HG02642 (cell line): Measurements from ENCODE around the gene IL21R.
"Not testable (repeated sequence)": the region's sequence is repeated elsewhere in the genome, so short reads cannot be mapped to it uniquely, and the experiment has no call there.

Experiments
- ATAC-seq: cut with Tn5 transposase; IDR thresholded peaks from one replicate; pipeline ENCODE4 v1.9.1; 2021; ENCODE audit warnings: mild to moderate bottlenecking; ENCODE audit not compliant: unreplicated experiment, poor library complexity

IL21R gene

GRCh38 chr16:27374221-27374803 lies 27.7 kb upstream of the IL21R start:
- ATAC-seq: peak; percentile 35

DNA sequence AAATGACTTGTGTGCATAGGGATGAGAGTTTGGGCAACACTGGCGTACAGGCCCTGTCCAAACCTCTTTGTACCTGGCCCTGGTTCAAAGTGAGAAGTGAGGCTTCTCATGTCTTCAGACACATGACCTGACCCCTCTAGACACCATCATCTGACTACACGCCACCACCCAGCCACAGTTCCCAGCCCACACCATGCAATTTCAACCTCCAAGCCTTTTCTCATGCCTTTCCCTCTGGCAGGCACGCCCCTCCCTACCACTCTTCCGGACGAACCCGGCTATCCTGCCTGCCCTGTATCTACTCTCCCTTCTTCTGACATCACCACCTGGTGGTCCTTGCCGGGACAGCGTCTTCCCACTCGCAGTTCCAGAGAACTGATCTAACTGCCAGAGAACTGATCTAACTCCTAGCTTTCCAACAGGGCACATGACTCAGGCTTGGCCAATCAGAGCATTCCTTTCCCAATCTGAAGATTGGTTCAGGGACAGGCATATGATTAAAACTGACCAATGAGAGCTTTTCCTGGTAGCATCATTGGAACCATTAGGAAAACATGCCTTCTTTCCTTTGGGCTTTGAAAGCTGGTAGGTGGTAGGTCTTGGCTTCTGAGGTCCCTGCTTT lies 27.1 kb upstream of the IL21R start:
- peak; percentile 49 for ATAC-seq

DNA sequence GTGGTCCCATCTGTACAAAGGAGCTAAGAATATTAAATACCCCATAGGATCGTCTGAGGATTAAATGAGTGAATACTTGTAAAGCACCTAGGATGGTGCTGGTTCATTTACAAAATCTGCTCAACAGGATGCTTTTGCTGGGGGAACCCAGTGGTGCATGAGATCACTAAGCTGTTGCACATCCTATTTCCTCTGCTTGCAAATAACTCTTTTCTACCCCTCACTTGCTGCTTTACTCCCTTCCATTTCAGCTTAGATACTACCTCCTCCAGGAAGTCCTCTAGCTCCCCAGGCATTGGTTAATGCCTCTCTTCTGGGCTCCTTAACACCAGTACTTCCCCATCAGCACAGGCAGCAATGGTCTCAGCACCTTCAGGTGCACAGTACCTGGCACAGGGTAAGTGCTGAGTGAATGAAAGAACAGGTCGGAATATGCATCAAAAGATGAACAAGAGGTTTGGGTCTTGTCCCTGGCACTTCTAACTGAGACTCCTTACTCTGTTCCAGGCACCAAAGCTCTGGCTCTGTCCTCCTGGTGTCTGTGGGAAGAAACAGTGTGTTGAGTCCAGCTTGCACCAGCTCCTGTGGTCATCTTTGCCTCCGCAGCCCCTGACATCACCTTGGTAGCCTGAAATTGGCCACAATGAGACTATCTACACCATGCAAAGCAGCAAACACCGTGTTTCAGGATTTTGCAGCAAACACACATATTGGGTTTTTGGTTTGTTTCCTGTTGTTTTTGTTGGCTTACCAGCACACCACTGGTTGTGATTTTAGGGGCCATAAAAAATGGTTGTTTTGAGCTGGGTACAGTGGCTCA lies 24.1 kb upstream of the IL21R start:
- no peak for ATAC-seq

DNA sequence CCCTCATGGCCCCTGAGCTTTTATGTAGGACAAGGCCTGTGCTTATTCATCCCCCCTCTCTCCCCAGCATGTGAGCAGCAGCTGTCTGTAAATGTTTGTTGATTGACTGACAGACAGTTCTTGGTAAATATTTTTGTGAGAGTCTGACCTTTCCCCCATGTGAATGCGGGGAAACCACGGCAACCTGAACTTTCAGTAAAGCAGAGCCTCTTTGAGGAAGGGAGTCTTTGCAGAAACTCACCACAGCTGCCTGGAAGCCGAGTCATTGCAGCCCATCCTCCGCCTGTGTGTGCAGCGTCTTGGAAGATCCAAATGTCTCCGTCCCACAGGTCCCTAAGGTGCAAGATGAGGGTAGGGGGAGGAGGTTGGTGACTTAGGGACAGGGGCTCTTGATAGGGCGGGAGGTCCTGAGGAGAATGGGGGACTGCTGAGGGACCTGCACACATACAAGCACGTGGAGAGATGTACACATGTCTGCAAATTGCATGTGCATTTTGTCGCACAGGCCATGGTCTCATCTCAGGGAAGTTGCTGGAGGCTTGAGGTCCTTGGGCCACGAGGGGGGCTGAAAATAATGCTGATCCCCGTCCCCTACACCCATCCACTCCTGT lies 23.0 kb upstream of the IL21R start:
- ATAC-seq: no peak

DNA sequence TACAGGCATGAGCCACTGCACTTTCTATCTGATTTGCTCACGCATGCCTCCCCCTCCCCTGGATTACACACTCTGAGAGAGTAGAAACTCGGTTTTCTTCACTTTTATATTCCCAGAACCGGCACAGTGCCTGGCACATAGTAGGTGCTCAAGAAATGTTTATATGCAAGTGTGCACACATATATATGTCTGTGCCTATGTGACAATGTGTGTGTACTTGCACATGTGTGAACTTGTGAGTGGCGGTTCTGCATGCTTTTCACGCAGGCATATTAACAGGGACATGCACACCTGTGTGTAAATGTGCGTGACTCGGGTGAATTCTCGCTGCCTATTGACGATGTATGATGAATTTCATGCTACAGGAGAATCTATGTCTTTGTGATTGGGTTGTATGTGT lies 22.1 kb upstream of the IL21R start:
- ATAC-seq: no peak

- no peak for ATAC-seq
Measured at GRCh38 chr16:27381236-27381635, 20.7 kb upstream of the IL21R start.

- no peak for ATAC-seq
Measured at GRCh38 chr16:27381974-27382855, 19.8 kb upstream of the IL21R start.

DNA sequence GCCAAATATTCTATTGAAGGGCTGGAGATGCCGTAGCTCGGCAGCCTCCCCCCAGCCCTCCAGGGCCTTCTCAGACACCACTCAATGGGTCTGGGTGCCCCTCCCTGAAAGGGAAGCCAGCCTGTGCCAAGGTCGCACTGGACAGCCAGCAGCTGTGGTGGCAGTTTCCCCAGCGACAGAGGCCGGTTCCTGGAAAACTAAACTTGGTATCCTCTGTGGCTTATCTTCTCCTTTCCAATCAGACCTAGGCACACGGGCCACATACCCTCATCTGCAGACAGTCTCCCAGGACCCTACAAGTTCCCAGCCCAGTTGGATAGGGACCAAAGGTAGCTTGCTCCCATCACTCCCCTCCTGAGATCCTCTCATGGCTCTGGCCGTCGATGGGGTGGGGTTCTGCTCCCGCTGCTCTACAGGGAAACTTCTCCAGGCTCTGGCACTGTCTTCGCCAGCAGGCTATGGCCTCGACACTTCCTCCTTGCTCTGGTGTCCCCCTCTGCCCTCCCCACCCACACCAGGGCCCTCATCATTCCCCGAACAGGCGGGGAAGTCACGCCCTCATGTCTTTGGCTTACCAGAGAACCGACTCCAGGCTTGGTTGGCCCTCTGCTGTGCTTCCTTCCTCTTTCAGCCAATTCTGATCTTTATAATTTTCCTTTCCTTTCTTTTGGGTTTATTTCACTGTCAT lies 18.3 kb upstream of the IL21R start:
- no peak for ATAC-seq

DNA sequence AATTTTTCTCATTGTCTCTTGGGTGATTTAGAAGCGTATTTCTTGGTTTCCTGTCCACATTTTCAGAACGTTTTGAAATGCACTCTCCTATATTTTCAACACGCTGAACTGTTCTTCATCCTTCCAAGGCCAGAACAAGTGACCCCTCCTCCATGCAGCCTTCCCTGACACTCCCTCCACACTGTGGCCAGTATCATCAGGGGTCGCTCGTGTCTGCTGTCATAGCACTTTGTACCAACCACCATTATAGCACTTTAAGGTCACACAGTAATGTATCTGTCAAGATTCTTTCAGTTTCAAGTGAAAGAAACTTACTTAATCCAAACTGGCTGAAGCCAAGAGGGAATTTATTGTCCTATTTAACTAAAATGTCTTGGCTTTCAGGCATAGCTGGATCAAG lies 17.5 kb upstream of the IL21R start:
- no peak for ATAC-seq

DNA sequence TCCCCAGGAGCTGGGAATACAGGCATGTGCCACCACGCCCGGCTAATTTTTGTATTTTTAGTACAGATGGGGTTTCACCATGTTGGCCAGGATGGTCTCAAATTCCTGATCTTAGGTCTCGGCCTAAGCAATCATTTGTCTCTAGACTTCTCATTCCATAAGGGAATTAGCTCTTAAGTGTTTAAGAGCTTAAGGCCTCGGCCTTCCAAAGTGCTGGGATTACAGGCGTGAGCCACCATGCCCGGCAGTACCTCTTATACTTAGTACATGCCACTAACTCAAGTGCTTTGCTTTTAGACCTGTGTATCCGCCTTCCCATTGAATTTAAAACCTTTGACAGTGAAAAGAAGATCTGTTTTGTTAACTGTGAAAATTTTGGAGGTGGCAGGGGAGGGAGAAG lies 16.6 kb upstream of the IL21R start:
- ATAC-seq: no peak

DNA sequence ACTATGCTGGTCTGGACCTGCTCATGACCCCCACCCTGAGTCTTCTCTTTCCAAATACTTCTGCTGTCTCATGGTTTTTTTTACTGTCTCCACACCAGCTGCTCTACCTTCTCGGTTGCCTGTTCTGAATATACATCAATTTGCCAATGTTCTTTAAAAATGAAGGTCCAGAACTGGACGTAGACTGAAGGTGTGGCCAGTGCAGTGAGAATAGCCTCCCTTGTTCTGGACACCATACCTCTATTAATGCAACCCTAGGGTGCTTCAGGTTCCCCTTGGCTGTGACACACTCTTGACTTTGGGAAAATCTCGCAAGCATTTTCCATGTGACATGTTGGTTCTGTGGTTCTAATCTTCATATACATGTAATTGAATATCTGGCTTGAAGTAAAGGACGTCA lies 15.3 kb upstream of the IL21R start:
- ATAC-seq: no peak

DNA sequence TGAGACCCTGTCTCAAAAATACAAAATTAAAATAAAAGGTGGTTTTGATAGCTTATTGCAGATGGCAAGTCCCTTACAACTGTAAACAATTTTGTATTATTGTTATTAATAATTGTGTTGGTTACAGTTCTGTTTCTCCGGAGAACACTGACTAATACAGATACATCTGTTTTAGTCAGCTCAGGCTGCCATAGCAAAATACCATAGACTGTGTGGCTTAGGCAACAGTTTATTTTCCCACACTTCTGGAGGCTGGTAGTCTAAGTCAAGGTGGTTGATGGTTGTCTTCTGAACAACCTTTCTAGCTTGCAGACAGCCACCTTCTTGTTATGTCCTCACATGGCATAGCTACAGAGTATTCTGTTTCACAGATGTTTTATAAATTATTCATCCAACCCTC lies 14.2 kb upstream of the IL21R start:
- ATAC-seq: peak; percentile 78

DNA sequence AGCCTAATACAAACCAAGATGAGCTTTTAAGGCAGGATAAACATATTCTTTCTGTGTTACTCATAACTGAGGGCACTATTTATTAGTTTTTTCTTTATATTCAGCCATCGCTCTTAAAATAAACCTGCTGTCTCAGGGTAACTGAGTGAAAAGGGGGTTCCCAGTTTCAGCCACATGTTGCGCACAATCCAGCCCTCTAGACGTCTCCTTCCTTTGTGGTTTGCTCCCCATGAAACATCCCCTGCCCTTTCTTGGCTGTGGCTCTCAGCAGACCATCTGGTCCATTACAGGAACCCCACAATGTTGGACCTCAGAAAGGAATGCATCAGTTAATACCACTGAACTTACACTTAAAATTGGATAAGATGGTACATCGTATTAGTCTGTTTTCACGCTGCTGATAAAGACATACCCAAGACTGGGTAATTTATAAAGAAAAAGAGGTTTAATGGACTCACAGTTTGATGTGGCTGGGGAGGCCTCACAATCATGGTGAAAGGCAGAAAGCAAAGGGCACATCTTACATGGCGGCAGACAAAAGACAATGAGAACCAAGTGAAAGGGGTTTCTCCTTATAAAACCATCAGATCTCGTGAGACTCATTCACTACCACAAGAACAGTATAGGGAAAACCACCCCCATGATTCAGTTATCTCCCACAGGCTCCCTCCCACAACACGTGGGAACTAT lies 12.6 kb upstream of the IL21R start:
- no peak for ATAC-seq

- ATAC-seq: no peak
Measured at GRCh38 chr16:27390151-27390550, 11.8 kb upstream of the IL21R start.

DNA sequence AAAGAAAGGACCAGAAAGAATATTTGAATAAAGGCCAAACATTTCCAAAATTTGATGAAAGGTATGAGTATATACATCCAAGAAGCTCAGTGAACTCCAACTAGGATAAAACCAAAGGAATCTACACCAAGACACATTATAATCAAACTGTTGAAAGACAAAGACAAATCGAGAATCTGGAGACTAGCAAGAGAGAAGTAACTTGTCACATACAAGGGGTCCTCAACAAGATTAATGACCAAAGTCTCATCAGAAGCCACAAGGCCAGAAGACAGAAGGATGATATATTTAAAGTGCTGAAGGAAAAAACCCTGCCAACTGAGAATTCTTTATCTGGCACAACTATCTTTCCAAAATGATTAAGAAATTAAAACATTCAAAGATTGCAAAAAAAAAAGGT lies 9.3 kb upstream of the IL21R start:
- ATAC-seq: no peak

GRCh38 chr16:27394516-27394915 lies 7.5 kb upstream of the IL21R start:
- no peak for ATAC-seq

DNA sequence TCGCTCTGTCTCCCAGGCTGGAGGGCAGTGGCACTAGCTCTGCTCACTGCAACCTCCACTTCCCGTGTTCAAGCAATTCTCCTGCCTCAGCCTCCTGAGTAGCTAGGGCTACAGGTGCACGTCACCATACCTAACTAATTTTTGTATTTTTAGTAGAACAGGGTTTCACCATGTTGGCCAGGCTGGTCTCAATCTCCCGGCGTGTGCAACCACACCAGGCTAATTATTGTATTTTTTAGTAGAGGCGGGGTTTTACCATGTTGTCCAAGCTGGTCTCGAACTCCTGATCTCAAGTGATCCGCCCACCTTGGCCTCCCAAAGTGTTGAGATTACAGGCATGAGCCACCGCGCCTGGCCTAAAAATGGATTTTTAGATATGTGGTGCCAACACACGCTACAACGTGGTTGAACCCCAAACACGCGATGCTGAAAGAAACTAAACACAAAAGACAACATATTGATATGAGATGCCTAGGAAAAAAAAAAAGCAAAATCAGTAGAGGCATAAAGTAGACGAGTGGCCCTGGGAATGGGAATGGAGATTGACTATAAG lies 3.6 kb upstream of the IL21R start:
- not testable (repeated sequence) for ATAC-seq

- no peak for ATAC-seq
Measured at GRCh38 chr16:27398894-27399853, 2.8 kb upstream of the IL21R start.
